Subcutaneous abdominal adipose tissue (tissue), 5 donors: Measurements from ENCODE around the gene FAM209A.
"Not testable (repeated sequence)": the region's sequence is repeated elsewhere in the genome, so short reads cannot be mapped to it uniquely, and the experiment has no call there.

Source experiments
- H3K27ac ChIP-seq: one replicate; pipeline ENCODE4 v1.7.0; 2013; ENCODE audit warnings: low read depth, mild to moderate bottlenecking, inconsistent platforms, low read length, moderate library complexity
- H3K27me3 ChIP-seq, 5 donors: one replicate each; pipeline ENCODE4 v1.7.0; 2013; ENCODE audit warnings: low read length in 5 of 5, inconsistent platforms in 1 of 5; ENCODE audit not compliant: control insufficient read depth in 5 of 5, insufficient read depth in 4 of 5
- H3K36me3 ChIP-seq, 5 donors: one replicate each; pipeline ENCODE4 v1.7.0; 2013; ENCODE audit warnings: low read length in 5 of 5; ENCODE audit not compliant: control insufficient read depth in 5 of 5, insufficient read depth in 5 of 5
- H3K4me1 ChIP-seq, 5 donors: one replicate each; pipeline ENCODE4 v1.7.0; 2013; ENCODE audit warnings: low read length in 5 of 5, mild to moderate bottlenecking in 3 of 5, moderate library complexity in 1 of 5; ENCODE audit not compliant: control insufficient read depth in 5 of 5, insufficient read depth in 5 of 5
- H3K4me3 ChIP-seq, 5 donors: one replicate each; pipeline ENCODE4 v1.7.0; 2013; ENCODE audit warnings: low read length in 5 of 5, low read depth in 1 of 5
- H3K9ac ChIP-seq, 5 donors: one replicate each; pipeline ENCODE4 v1.7.0; 2013; ENCODE audit warnings: low read length in 5 of 5, mild to moderate bottlenecking in 4 of 5, moderate library complexity in 3 of 5
- H3K9me3 ChIP-seq, 5 donors: one replicate each; pipeline ENCODE4 v1.7.0; 2013; ENCODE audit warnings: low read length in 5 of 5; ENCODE audit not compliant: control insufficient read depth in 5 of 5
- donor health status: healthy.
- donor health status: healthy.
- donor health status: healthy.
- donor health status: healthy.
- donor health status: healthy.

FAM209A gene

GRCh38 chr20:56524444-56524843 lies at the start of gene FAM209A:
FAM209A (plus strand) TSS chr20:56524744; CDS start chr20:56524809, 65 bp downstream.
- not testable (repeated sequence) for H3K27ac ChIP-seq, H3K27me3 ChIP-seq, H3K9ac ChIP-seq, H3K4me3 ChIP-seq, H3K4me1 ChIP-seq
- peaks cover 0 to 18% (median 14%) of the 10 kb centered on the region in 5 donors for H3K9me3 ChIP-seq
- H3K36me3 ChIP-seq: peaks cover 0 to 14% (median 11%) of the 10 kb centered on the region in 5 donors

DNA sequence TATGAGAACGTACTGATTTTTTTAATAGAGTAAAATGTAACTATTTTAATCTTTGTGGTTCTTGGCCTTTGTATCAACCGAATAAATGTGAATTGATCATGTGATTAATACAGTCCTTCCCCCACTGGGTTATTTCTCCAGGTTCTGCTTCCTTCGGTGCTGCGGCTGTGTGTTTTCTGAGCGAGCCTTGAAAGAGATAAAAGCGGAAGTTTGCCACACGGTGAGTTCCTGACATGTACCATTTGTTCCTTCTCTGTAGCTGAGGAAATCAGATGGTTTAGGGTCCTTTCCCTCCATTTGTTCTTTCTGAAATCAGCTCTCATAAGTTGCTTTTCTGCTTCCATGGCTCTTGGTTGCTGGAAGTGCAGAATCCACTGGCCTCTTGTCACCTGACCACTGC lies 40.6 kb upstream of the FAM209A start:
- no peaks in the 10 kb centered on the region for H3K27me3 ChIP-seq
- H3K4me1 ChIP-seq: peaks cover 0 to 3% (median 0%) of the 10 kb centered on the region in 5 donors
- H3K36me3 ChIP-seq: peaks cover 26 to 84% (median 74%) of the 10 kb centered on the region in 5 donors
- no peak overlapping the region for H3K27ac ChIP-seq
- no peak overlapping the region for H3K4me3 ChIP-seq
- no peaks in the 10 kb centered on the region for H3K9me3 ChIP-seq
- H3K9ac ChIP-seq: no peak overlapping the region

DNA sequence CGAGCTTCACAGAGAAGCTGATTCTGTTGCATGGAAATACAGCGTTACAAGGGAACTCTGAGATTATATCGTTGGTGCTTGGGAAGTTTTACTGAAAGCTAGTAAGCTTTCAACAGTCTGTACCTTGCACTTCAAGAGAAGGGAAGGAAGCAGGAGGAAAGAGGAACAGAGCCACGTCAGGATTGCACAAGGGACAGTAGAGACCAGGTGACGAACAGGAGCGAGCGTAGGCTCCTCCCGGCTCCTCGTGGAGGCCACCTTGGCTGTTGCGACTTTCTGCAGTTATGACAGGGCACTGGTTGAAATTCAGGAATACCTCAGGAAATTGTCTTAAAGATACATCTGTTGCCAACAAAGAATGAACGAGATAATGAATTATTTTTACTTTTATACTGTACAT lies 37.3 kb upstream of the FAM209A start:
- Histone ChIP-seq H3K4me3 (no peak overlapping the region), H3K9me3 (no peaks in the 10 kb centered on the region), H3K27me3 (no peaks in the 10 kb centered on the region), H3K9ac (no peak overlapping the region), H3K27ac (no peak overlapping the region), H3K36me3 (peaks cover 18 to 81% (median 65%) of the 10 kb centered on the region in 5 donors), H3K4me1 (peaks cover 0 to 3% (median 0%) of the 10 kb centered on the region in 5 donors)

- peaks cover 0 to 3% (median 0%) of the 10 kb centered on the region in 5 donors for H3K4me1 ChIP-seq
- peaks cover 20 to 80% (median 65%) of the 10 kb centered on the region in 5 donors for H3K36me3 ChIP-seq
- no peaks in the 10 kb centered on the region for H3K27me3 ChIP-seq
- no peak overlapping the region for H3K4me3 ChIP-seq
- H3K9me3 ChIP-seq: no peaks in the 10 kb centered on the region
- H3K27ac ChIP-seq: no peak overlapping the region
- no peak overlapping the region for H3K9ac ChIP-seq
These were observed 36.0 kb upstream of the FAM209A start for GRCh38 chr20:56488566-56488965.

DNA sequence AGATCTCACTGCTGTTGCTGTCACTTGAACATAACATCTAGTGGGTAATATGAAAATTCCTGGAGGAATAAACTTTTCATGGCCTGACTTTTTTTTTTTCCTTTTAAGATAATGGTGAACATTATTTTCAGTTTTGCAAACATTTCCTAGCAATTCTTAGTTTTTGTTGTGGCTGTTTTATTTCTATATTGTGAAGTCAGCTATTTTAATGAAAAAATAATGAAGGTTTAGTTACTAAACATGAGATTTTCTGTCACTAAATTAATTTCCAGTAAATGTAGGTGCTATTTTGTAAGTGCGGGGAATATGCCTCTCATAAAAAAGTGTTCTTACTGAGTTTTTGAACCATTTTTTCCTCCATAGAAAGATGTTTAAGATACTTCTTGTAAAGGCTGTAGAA lies 23.4 kb upstream of the FAM209A start:
- Histone ChIP-seq H3K9ac (peak overlapping the region in 1 of 5 donors; percentile 8), H3K36me3 (peaks cover 17 to 27% (median 26%) of the 10 kb centered on the region in 5 donors), H3K4me1 (peaks cover 0 to 2% (median 0%) of the 10 kb centered on the region in 5 donors), H3K27me3 (no peaks in the 10 kb centered on the region), H3K4me3 (no peak overlapping the region), H3K27ac (no peak overlapping the region), H3K9me3 (peaks cover 0 to 5% (median 4%) of the 10 kb centered on the region in 5 donors)

DNA sequence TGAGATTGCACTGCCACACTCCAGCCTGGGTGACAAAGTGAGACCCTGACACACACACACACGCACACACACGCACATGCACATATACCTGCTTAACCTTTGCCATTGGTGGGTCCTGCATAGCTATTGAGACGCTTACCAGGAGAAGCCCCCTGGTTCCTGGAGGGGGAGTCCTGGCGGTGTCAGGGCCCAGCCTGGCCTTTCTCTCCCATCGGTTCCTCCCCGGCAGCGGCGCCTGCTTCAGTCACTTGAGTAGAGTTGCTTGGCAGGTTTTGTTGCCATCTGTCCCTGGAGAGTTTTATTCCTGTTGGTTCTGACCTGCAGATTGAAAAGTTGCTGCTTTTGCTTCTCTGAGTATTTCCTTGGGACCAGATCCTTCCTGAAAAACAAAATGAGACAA lies 20.6 kb upstream of the FAM209A start:
- Histone ChIP-seq H3K4me1 (peaks cover 0 to 2% (median 0%) of the 10 kb centered on the region in 5 donors), H3K36me3 (peaks cover 0 to 15% (median 12%) of the 10 kb centered on the region in 5 donors), H3K9me3 (no peaks in the 10 kb centered on the region), H3K27ac (no peak overlapping the region), H3K27me3 (no peaks in the 10 kb centered on the region), H3K4me3 (no peak overlapping the region), H3K9ac (no peak overlapping the region)

GRCh38 chr20:56504373-56505005 lies 20.1 kb upstream of the FAM209A start:
- Histone ChIP-seq H3K27me3 (no peaks in the 10 kb centered on the region), H3K9ac (no peak overlapping the region), H3K4me1 (peaks cover 0 to 2% (median 0%) of the 10 kb centered on the region in 5 donors), H3K27ac (no peak overlapping the region), H3K36me3 (peaks cover 0 to 15% (median 12%) of the 10 kb centered on the region in 5 donors), H3K9me3 (no peaks in the 10 kb centered on the region), H3K4me3 (no peak overlapping the region)

DNA sequence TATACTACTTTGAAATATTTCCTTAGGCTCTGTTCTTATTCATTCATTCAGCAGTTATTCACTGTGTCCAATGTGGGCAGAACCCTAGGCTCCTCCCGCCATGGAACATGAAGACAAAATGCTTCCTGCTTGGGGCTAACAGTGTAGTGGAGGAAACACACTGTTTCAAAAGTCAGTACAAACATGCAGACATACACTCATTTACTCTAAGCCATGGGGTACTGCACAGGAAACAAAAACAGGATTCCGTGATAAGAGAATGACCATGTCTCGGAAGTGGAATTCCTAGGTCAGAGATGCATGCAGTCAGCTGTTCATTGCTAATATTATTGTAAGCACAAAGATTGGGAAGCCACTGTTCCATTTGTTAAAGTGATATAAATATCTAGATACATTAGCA lies 18.4 kb upstream of the FAM209A start:
- Histone ChIP-seq H3K27ac (no peak overlapping the region), H3K27me3 (no peaks in the 10 kb centered on the region)

DNA sequence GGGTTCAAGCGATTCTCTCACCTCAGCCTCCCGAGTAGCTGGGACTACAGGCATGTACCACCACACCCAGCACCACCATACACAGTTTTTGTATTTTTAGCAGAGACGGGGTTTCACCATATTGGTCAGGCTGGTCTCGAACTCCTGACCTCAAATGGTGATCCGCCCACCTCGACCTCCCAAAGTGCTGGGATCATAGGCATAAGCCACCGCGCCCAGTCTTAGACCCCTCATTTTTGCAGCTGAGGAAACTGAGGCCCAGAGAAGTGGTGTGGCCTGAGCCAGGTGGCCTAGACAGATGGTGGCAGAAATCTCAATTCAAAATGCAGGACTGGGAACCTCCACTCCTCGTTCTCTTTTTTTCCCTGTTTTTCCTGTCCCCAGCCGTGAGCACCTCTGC lies 12.6 kb upstream of the FAM209A start:
- H3K36me3 ChIP-seq: peaks cover 0 to 43% (median 19%) of the 10 kb centered on the region in 5 donors
- H3K9me3 ChIP-seq: no peaks in the 10 kb centered on the region
- H3K27ac ChIP-seq: no peak overlapping the region
- H3K9ac ChIP-seq: no peak overlapping the region
- no peaks in the 10 kb centered on the region for H3K27me3 ChIP-seq
- H3K4me1 ChIP-seq: peaks cover 0 to 20% (median 16%) of the 10 kb centered on the region in 5 donors
- H3K4me3 ChIP-seq: no peak overlapping the region

More for the DNA sequence above, 18.4 kb upstream of the FAM209A start:
- Histone ChIP-seq H3K4me1 (peaks cover 0 to 2% (median 0%) of the 10 kb centered on the region in 5 donors), H3K36me3 (peaks cover 0 to 15% (median 12%) of the 10 kb centered on the region in 5 donors), H3K9ac (no peak overlapping the region), H3K4me3 (no peak overlapping the region), H3K9me3 (no peaks in the 10 kb centered on the region)
